Activated CD8-positive, alpha-beta memory T cell treated with anti-CD3 and anti-CD28 coated beads, Interleukin-2, amount 10 ng/mL, durations not matched to agents 7 days and 5 days (primary cell): ENCODE data around the gene NDUFA13. TPM values are rescaled to one million over a fixed set of nuclear protein-coding genes. Genes with fewer than 3 reads are reported as not detected.

Experiments
- ATAC-seq: fragments of 150-1000 bp; cut with Tn5 transposase; one replicate; pipeline ENCODE4 v1.10.0; 2021; ENCODE audit warnings: moderate library complexity
- CTCF ChIA-PET: fragments of 350-600 bp; sonication (Branson Sonifier 250); formaldehyde crosslinking; loops from one replicate; lab custom pipeline; 2021; ENCODE audit warnings: antibody characterized with exemption; lab: Charles Lee
- DNase-seq: peaks from one replicate; pipeline ENCODE4 v3.0.0-alpha.2; 2020
- H3K27ac Mint-ChIP-seq: one replicate; pipeline ENCODE4 v1.8.0; 2021; ENCODE audit warnings: mild to moderate bottlenecking, mixed read lengths
- H3K27me3 Mint-ChIP-seq: one replicate; pipeline ENCODE4 v1.8.0; 2021; ENCODE audit warnings: mixed read lengths
- H3K36me3 Mint-ChIP-seq: one replicate; pipeline ENCODE4 v1.8.0; 2021; ENCODE audit warnings: mild to moderate bottlenecking, mixed read lengths
- H3K4me1 Mint-ChIP-seq: one replicate; pipeline ENCODE4 v1.8.0; 2021; ENCODE audit warnings: mixed read lengths
- H3K4me3 Mint-ChIP-seq: one replicate; pipeline ENCODE4 v1.8.0; 2021; ENCODE audit warnings: mild to moderate bottlenecking, moderate library complexity, mixed read lengths
- H3K9me3 Mint-ChIP-seq: one replicate; pipeline ENCODE4 v1.8.0; 2022; ENCODE audit warnings: low read depth, mixed read lengths
- total RNA-seq, 2 experiments: library from RNA; stranded (reverse); gene quantifications; one replicate each; pipeline ENCODE4 v1.2.3, GENCODE V29; 2021

Gene NDUFA13
- total RNA-seq, 2 experiments from 2014 or later, result 372 to 417 TPM

GRCh38 chr19:19485161-19485997, 30.6 kb upstream of the NDUFA13 start:
- peaks cover 59% of the 10 kb centered on the region for H3K4me1 Mint-ChIP-seq
- ATAC-seq (no peak), DNase-seq (no peak)
- CTCF ChIA-PET, result interaction anchor here (0.9 to 1.2 kb wide), 3 partner anchors 26 to 124 kb away, joined by 3 to 4 read pairs (median 3); partner anchors contain the start of genes NDUFA13 and TSSK6
- no peaks in the 10 kb centered on the region for H3K27me3 Mint-ChIP-seq
- H3K9me3 Mint-ChIP-seq, result no peaks in the 10 kb centered on the region
- H3K4me3 Mint-ChIP-seq, result no peak overlapping the region
- peak overlapping the region; percentile 67 for H3K27ac Mint-ChIP-seq
- H3K36me3 Mint-ChIP-seq, result peaks cover 6% of the 10 kb centered on the region

- no peak overlapping the region for H3K27ac Mint-ChIP-seq
- H3K36me3 Mint-ChIP-seq, result peaks cover 7% of the 10 kb centered on the region
- CTCF ChIA-PET, result interaction anchor here (1.2 kb wide), 1 partner anchor 30 kb away, joined by 4 read pairs; the partner anchor contains the start of genes NDUFA13 and TSSK6
- H3K4me1 Mint-ChIP-seq, result peaks cover 55% of the 10 kb centered on the region
- no peak overlapping the region for H3K4me3 Mint-ChIP-seq
- no peaks in the 10 kb centered on the region for H3K27me3 Mint-ChIP-seq
- DNase-seq, result no peak
- no peaks in the 10 kb centered on the region for H3K9me3 Mint-ChIP-seq
- ATAC-seq, result no peak
These were observed 30.1 kb upstream of the NDUFA13 start for GRCh38 chr19:19485998-19486290.

- DNase-seq, result no peak
- Mint-ChIP-seq H3K27me3 (no peaks in the 10 kb centered on the region), H3K36me3 (peaks cover 7% of the 10 kb centered on the region), H3K4me3 (no peak overlapping the region), H3K4me1 (peaks cover 49% of the 10 kb centered on the region), H3K27ac (peak overlapping the region; percentile 17), H3K9me3 (no peaks in the 10 kb centered on the region)
- CTCF ChIA-PET, result interaction anchor here (5.1 kb wide), 1 partner anchor 80 kb away, joined by 62 read pairs; the partner anchor contains the start of gene GATAD2A
- no peak for ATAC-seq
These were observed 29.5 kb upstream of the NDUFA13 start for GRCh38 chr19:19486343-19487076.

- no peak overlapping the region for H3K4me3 Mint-ChIP-seq
- ATAC-seq, result no peak
- peaks cover 6% of the 10 kb centered on the region for H3K36me3 Mint-ChIP-seq
- H3K27me3 Mint-ChIP-seq, result no peaks in the 10 kb centered on the region
- H3K4me1 Mint-ChIP-seq, result peaks cover 48% of the 10 kb centered on the region
- DNase-seq, result no peak
- CTCF ChIA-PET, result interaction anchor here (0.8 to 5.9 kb wide), 8 partner anchors 11 to 123 kb away, joined by 3 to 145 read pairs (median 15); partner anchors contain the start of gene GATAD2A
- peak overlapping the region; percentile 95 for H3K27ac Mint-ChIP-seq
- no peaks in the 10 kb centered on the region for H3K9me3 Mint-ChIP-seq
These were observed 28.7 kb upstream of the NDUFA13 start for GRCh38 chr19:19487077-19487949.

GRCh38 chr19:19487950-19488874, 27.8 kb upstream of the NDUFA13 start:
- peaks cover 46% of the 10 kb centered on the region for H3K4me1 Mint-ChIP-seq
- ATAC-seq (no peak), DNase-seq (no peak)
- no peaks in the 10 kb centered on the region for H3K27me3 Mint-ChIP-seq
- H3K4me3 Mint-ChIP-seq, result peak overlapping the region; percentile 43
- peak overlapping the region; percentile 95 for H3K27ac Mint-ChIP-seq
- peaks cover 7% of the 10 kb centered on the region for H3K36me3 Mint-ChIP-seq
- CTCF ChIA-PET, result interaction anchor here (0.8 to 5.9 kb wide), 12 partner anchors 12 to 342 kb away, joined by 3 to 145 read pairs (median 11); partner anchors contain the start of genes GATAD2A and NDUFA13
- no peaks in the 10 kb centered on the region for H3K9me3 Mint-ChIP-seq

DNA sequence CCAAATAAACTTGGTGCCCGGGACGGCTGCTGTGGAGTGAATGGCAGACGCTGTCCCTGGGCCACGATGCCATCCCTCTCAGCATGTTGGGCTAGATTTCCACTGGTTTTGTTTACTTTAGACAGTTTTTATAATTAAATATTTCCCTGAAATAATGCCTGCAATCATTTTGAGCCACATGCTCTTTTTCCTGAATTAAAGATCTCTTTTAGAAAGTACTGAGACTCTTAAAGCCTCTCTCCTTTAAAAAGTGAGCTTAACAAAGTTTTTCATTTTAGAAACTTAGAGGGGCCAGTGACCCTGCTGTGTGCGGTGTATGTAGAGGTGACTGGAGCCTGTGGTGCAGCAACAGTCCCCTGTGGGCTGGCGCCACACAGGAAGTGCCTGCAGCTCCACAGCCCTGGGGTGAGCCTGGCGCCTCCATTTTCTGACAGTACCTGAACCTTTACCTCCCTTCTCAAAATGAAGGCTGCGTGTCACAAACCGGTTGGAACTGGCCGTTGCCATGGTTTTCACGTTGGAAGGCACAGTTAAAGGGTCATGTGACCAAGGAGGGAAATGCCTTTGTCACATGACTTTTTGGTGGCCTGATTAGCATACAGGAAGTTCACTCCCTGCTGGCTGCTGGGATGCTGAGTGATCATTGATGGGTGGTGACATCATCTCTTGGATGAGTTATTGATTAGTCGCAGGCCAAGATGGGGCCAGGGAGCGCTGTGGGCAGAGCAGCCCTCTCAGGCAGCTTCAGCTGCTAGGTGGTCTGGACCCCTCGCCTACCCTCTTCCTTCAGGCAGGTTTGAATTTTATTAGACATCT, 26.9 kb upstream of the NDUFA13 start:
- peak overlapping the region; percentile 43 for H3K4me3 Mint-ChIP-seq
- peaks cover 44% of the 10 kb centered on the region for H3K4me1 Mint-ChIP-seq
- H3K9me3 Mint-ChIP-seq, result no peaks in the 10 kb centered on the region
- DNase-seq (peak; percentile 99), ATAC-seq (peak; percentile 87)
- peak overlapping the region; percentile 95 for H3K27ac Mint-ChIP-seq
- H3K36me3 Mint-ChIP-seq, result peaks cover 11% of the 10 kb centered on the region
- CTCF ChIA-PET, result interaction anchor here (0.9 to 5.9 kb wide), 24 partner anchors 13 to 343 kb away, joined by 3 to 145 read pairs (median 10); partner anchors contain the start of genes GATAD2A and NDUFA13
- no peaks in the 10 kb centered on the region for H3K27me3 Mint-ChIP-seq

- CTCF ChIA-PET, result interaction anchor here (0.7 to 5.9 kb wide), 40 partner anchors 14 to 900 kb away, joined by 3 to 145 read pairs (median 6); partner anchors contain the start of genes BORCS8, GATAD2A, NDUFA13 and RFXANK
- Mint-ChIP-seq H3K36me3 (peaks cover 16% of the 10 kb centered on the region), H3K4me3 (peak overlapping the region; percentile 43), H3K4me1 (peaks cover 44% of the 10 kb centered on the region), H3K27ac (peak overlapping the region; percentile 95), H3K9me3 (no peaks in the 10 kb centered on the region), H3K27me3 (no peaks in the 10 kb centered on the region)
- peak; percentile 6 for ATAC-seq
- DNase-seq, result no peak
These were observed 26.2 kb upstream of the NDUFA13 start for GRCh38 chr19:19489804-19490204.

DNA sequence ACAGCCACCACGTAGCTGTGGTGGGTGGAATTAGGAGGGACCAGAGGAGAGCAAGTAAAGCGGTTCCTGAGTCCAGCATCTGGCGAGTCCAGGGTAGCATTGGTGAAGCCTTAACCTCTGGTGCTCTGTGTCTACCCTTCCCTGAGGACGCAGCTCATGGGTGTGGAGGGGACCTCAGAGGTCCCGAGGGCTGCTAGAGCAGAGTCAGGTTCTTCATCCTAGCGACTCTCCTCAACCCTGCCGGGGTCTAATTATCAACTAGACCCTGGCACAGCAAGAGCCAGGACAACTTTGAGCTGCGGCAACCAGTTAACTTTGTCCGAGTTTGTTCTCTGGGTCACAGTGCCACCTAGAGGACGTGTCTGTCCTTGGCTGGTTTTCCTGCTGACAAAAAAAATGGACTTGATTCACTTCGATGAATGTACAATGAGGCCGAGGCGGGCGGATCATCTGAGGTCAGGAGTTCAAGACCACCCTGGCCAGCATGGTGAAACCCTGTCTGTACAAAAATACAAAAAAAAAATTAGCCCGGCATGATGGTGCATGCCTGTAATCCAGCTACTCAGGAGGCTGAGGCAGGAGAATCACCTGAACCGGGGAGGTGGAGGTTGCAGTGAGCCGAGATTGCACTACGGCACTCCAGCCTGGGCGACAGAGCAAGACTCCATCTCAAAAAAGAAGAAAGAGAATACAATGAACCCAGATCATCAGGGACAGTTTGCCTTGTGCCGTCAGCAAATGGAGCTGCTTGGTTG, 25.6 kb upstream of the NDUFA13 start:
- Mint-ChIP-seq H3K36me3 (peaks cover 19% of the 10 kb centered on the region), H3K27me3 (no peaks in the 10 kb centered on the region), H3K27ac (peak overlapping the region; percentile 95), H3K9me3 (no peaks in the 10 kb centered on the region), H3K4me3 (no peak overlapping the region), H3K4me1 (peaks cover 39% of the 10 kb centered on the region)
- ATAC-seq (peak; percentile 16), DNase-seq (peak; percentile 89)
- CTCF ChIA-PET, result interaction anchor here (0.7 to 5.9 kb wide), 44 partner anchors 14 to 901 kb away, joined by 3 to 145 read pairs (median 6); partner anchors contain the start of genes BORCS8, GATAD2A, NDUFA13 and RFXANK

- H3K27ac Mint-ChIP-seq, result no peak overlapping the region
- H3K36me3 Mint-ChIP-seq, result peaks cover 27% of the 10 kb centered on the region
- H3K4me1 Mint-ChIP-seq, result peaks cover 38% of the 10 kb centered on the region
- no peak for ATAC-seq
- H3K9me3 Mint-ChIP-seq, result no peaks in the 10 kb centered on the region
- CTCF ChIA-PET, result interaction anchor here (0.9 to 5.9 kb wide), 26 partner anchors 15 to 346 kb away, joined by 3 to 145 read pairs (median 10); partner anchors contain the start of gene GATAD2A
- H3K4me3 Mint-ChIP-seq, result no peak overlapping the region
- H3K27me3 Mint-ChIP-seq, result no peaks in the 10 kb centered on the region
- no peak for DNase-seq
These were observed 24.6 kb upstream of the NDUFA13 start for GRCh38 chr19:19491321-19492025.

DNA sequence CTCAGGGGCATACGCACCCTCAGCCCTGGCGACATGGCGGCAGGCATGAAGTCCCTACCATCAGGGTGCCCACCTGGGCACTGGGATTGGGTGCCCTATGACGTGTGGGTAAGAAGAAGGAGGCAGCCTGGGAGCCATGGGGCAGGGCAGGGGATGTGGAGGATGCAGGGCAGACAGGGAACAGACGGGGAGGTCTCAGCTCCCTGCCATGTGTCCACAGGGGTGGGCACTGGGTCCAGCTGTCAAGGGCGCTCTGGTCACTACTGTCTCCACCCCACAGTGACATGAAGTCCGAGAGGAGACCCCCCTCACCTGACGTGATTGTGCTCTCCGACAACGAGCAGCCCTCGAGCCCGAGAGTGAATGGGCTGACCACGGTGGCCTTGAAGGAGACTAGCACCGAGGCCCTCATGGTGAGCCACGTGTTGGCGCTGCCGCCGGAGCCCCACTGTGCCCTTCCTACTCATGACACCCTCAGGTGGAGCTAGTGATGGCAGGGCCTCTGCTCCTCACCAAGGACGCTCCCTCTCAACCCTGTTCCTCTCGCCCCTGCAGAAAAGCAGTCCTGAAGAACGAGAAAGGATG, 23.9 kb upstream of the NDUFA13 start:
- Mint-ChIP-seq H3K27me3 (no peaks in the 10 kb centered on the region), H3K4me3 (no peak overlapping the region), H3K4me1 (peaks cover 35% of the 10 kb centered on the region), H3K9me3 (no peaks in the 10 kb centered on the region), H3K27ac (no peak overlapping the region), H3K36me3 (peaks cover 31% of the 10 kb centered on the region)
- DNase-seq (no peak), ATAC-seq (no peak)
- CTCF ChIA-PET, result interaction anchor here (0.6 to 5.9 kb wide), 8 partner anchors 34 to 318 kb away, joined by 3 to 145 read pairs (median 8); partner anchors contain the start of gene GATAD2A
